H1 (cell line): ENCODE data around the gene PRDM15. TPM values are rescaled to one million over a fixed set of nuclear protein-coding genes. Genes with fewer than 3 reads are reported as not detected.

Experiments used
- CTCF ChIA-PET: fragments of 300-600 bp; sonication (Branson Sonifier 250); formaldehyde crosslinking; loops from one replicate; lab custom pipeline; 2021; ENCODE audit not compliant: partially characterized antibody; lab: Charles Lee
- POLR2A ChIA-PET: fragments of 300-600 bp; sonication (Branson Sonifier 250); formaldehyde crosslinking; loops from one replicate; lab custom pipeline; 2021; ENCODE audit warnings: inconsistent platforms; ENCODE audit not compliant: partially characterized antibody; lab: Charles Lee
- DNase-seq, 2 experiments: peaks; one replicate each; pipeline versions ENCODE4 v3.0.0 to v3.0.0-alpha.2; 2010 to 2022; ENCODE audit warnings: low spot score in 2 of 2, low read depth in 1 of 2, mixed read lengths in 1 of 2
- FAIRE-seq: peaks from 2 replicates; lab custom pipeline; 2011; peaks lifted over from hg19 to GRCh38; lab: Jason Lieb, UNC
- H2AFZ ChIP-seq: 2 replicates; pipeline ENCODE4 v1.8.1; 2012; ENCODE audit warnings: low read length, inconsistent platforms
- H2AK5ac ChIP-seq: 2 replicates; pipeline ENCODE4 v1.6.1; 2013; ENCODE audit warnings: low read depth, low read length
- H2BK120ac ChIP-seq: replicated peaks from 2 replicates; pipeline ENCODE3; 2013; ENCODE audit warnings: low read depth, low read length, inconsistent platforms
- H2BK12ac ChIP-seq: 2 replicates; pipeline ENCODE4 v1.6.1; 2013; ENCODE audit warnings: low read depth, low read length
- H2BK15ac ChIP-seq: 2 replicates; pipeline ENCODE4 v1.6.1; 2013; ENCODE audit warnings: low read length
- H2BK20ac ChIP-seq: 2 replicates; pipeline ENCODE4 v1.6.1; 2013; ENCODE audit warnings: low read length
- H2BK5ac ChIP-seq: 2 replicates; pipeline ENCODE4 v1.6.1; 2013; ENCODE audit warnings: low read depth, low read length
- H3K14ac ChIP-seq: 2 replicates; pipeline ENCODE4 v1.6.1; 2013; ENCODE audit warnings: inconsistent platforms; ENCODE audit not compliant: insufficient read length
- H3K18ac ChIP-seq: 2 replicates; pipeline ENCODE4 v1.6.1; 2013; ENCODE audit warnings: low read length; ENCODE audit errors: extremely low read depth
- H3K23ac ChIP-seq: 2 replicates; pipeline ENCODE4 v1.6.1; 2013; ENCODE audit warnings: inconsistent platforms; ENCODE audit not compliant: insufficient read length
- H3K23me2 ChIP-seq: 2 replicates; pipeline ENCODE4 v1.6.1; 2013; ENCODE audit warnings: low read depth, low read length
- H3K27ac ChIP-seq: 2 replicates; pipeline ENCODE4 v1.6.1; 2011; ENCODE audit warnings: low read depth, low read length, inconsistent platforms
- H3K27me3 ChIP-seq, 4 experiments: replicated peaks in 1 of 4; 1 replicate in 1 of 4; 2 replicates in 3 of 4; pipeline versions ENCODE4 v1.6.1 to v1.8.1; 2011 to 2013; ENCODE audit warnings: low read length in 3 of 4, mild to moderate bottlenecking in 3 of 4, inconsistent platforms in 2 of 4, mixed read lengths in 2 of 4, moderate library complexity in 1 of 4; ENCODE audit not compliant: control insufficient read depth in 3 of 4, insufficient read depth in 3 of 4; ENCODE audit errors: extremely low read depth in 1 of 4
- H3K36me3 ChIP-seq, 4 experiments: 2 replicates each; pipeline versions ENCODE4 v1.6.1 to v1.8.1; 2011 to 2013; ENCODE audit warnings: mild to moderate bottlenecking in 4 of 4, low read length in 3 of 4, moderate library complexity in 2 of 4, control low read depth in 1 of 4, inconsistent platforms in 1 of 4; ENCODE audit not compliant: insufficient read depth in 4 of 4, control insufficient read depth in 2 of 4
- H3K4ac ChIP-seq: replicated peaks from 2 replicates; pipeline ENCODE3; 2013; ENCODE audit warnings: low read length, low read depth, mixed read lengths, inconsistent platforms; ENCODE audit not compliant: insufficient read length
- H3K4me1 ChIP-seq, 4 experiments: replicated peaks in 1 of 4; 1 replicate in 1 of 4; 2 replicates in 3 of 4; pipeline versions ENCODE4 v1.6.1 to v1.8.1; 2011 to 2013; ENCODE audit warnings: low read length in 3 of 4, inconsistent platforms in 2 of 4, mixed read lengths in 1 of 4; ENCODE audit not compliant: insufficient read depth in 4 of 4, control insufficient read depth in 3 of 4
- H3K4me2 ChIP-seq, 2 experiments: 2 replicates each; pipeline versions ENCODE4 v1.6.1 to v1.8.1; 2011 to 2013; ENCODE audit warnings: low read depth in 2 of 2, low read length in 2 of 2, control low read depth in 1 of 2, inconsistent platforms in 1 of 2, mild to moderate bottlenecking in 1 of 2; ENCODE audit not compliant: insufficient read depth in 1 of 2
- H3K4me3 ChIP-seq, 4 experiments: fragments of 200-600, 300-600 bp in 1 of 4; sonication (generic), shearing (Covaris generic), sonication (Bioruptor Twin) in 1 of 4; 2 replicates each; pipeline versions ENCODE4 v1.5.1 to v1.8.1; 2011 to 2016; ENCODE audit warnings: low read length in 4 of 4, low read depth in 3 of 4, control low read depth in 2 of 4, inconsistent platforms in 2 of 4, mild to moderate bottlenecking in 2 of 4, mixed read lengths in 1 of 4, moderate library complexity in 1 of 4; ENCODE audit not compliant: insufficient read depth in 2 of 4; ENCODE audit errors: extremely low read depth in 1 of 4
- H3K56ac ChIP-seq: replicated peaks from 2 replicates; pipeline ENCODE3; 2013; ENCODE audit warnings: low read depth, mild to moderate bottlenecking, mixed read lengths, low read length, inconsistent platforms; ENCODE audit not compliant: insufficient read length
- H3K79me1 ChIP-seq: 2 replicates; pipeline ENCODE4 v1.6.1; 2013; ENCODE audit warnings: low read depth, low read length, control low read depth
- H3K79me2 ChIP-seq, 2 experiments: 2 replicates each; pipeline versions ENCODE4 v1.6.1 to v1.8.1; 2012 to 2013; ENCODE audit warnings: low read length in 2 of 2, mild to moderate bottlenecking in 2 of 2, inconsistent platforms in 1 of 2; ENCODE audit not compliant: insufficient read depth in 2 of 2, control insufficient read depth in 1 of 2
- H3K9ac ChIP-seq, 4 experiments: replicated peaks in 1 of 4; 1 replicate in 1 of 4; 2 replicates in 3 of 4; pipeline versions ENCODE4 v1.6.1 to v1.8.1; 2011 to 2013; ENCODE audit warnings: low read depth in 3 of 4, low read length in 3 of 4, control low read depth in 2 of 4, mild to moderate bottlenecking in 2 of 4, moderate library complexity in 2 of 4, inconsistent platforms in 1 of 4; ENCODE audit errors: extremely low read depth in 1 of 4
- H3K9me3 ChIP-seq, 2 experiments: 2 replicates each; pipeline versions ENCODE4 v1.6.1 to v1.8.1; 2012 to 2013; ENCODE audit warnings: mild to moderate bottlenecking in 2 of 2, moderate library complexity in 2 of 2, control low read depth in 1 of 2, inconsistent platforms in 1 of 2, low read depth in 1 of 2, low read length in 1 of 2, mixed read lengths in 1 of 2; ENCODE audit not compliant: insufficient read depth in 2 of 2
- H4K20me1 ChIP-seq, 2 experiments: replicated peaks in 1 of 2; 2 replicates each; pipeline versions ENCODE3 to v1.8.1; 2011 to 2013; ENCODE audit warnings: inconsistent platforms in 2 of 2, low read length in 2 of 2, mild to moderate bottlenecking in 1 of 2; ENCODE audit not compliant: insufficient read depth in 2 of 2, control insufficient read depth in 1 of 2
- H4K5ac ChIP-seq: 2 replicates; pipeline ENCODE4 v1.6.1; 2013; ENCODE audit warnings: low read length, low read depth, mixed read lengths, inconsistent platforms; ENCODE audit not compliant: insufficient read length
- H4K8ac ChIP-seq: 2 replicates; pipeline ENCODE4 v1.8.0; 2013; ENCODE audit warnings: mild to moderate bottlenecking, moderate library complexity, low read length, inconsistent platforms; ENCODE audit not compliant: insufficient read depth; ENCODE audit errors: extremely low read depth
- H4K91ac ChIP-seq: replicated peaks from 2 replicates; pipeline ENCODE3; 2013; ENCODE audit warnings: low read length, mixed read lengths, inconsistent platforms; ENCODE audit not compliant: insufficient read length
- BACH1 ChIP-seq: IDR thresholded peaks from 2 replicates; pipeline ENCODE4 v1.6.1; 2012; ENCODE audit warnings: low read length, improper control_type of control experiment
- CHD1 ChIP-seq: IDR thresholded peaks from 2 replicates; pipeline ENCODE4 v1.6.1; 2012; ENCODE audit warnings: low read depth, low read length, improper control_type of control experiment
- EP300 ChIP-seq, 2 experiments: IDR thresholded peaks; 1 replicate in 1 of 2; 2 replicates in 1 of 2; pipeline ENCODE4 v1.6.1; 2011 to 2012; ENCODE audit warnings: low read depth in 2 of 2, low read length in 2 of 2, mild to moderate bottlenecking in 2 of 2, borderline replicate concordance in 1 of 2, inconsistent platforms in 1 of 2, moderate library complexity in 1 of 2
- EZH2 ChIP-seq: fragments of 200-600 bp; sonication (generic); IDR thresholded peaks from 2 replicates; pipeline ENCODE4 v1.7.1; 2012; ENCODE audit warnings: low read depth, mild to moderate bottlenecking, moderate library complexity, low read length, inconsistent platforms; ENCODE audit not compliant: severe bottlenecking
- GTF2F1 ChIP-seq: IDR thresholded peaks from 2 replicates; pipeline ENCODE4 v1.6.1; 2012; ENCODE audit warnings: low read depth, low read length, improper control_type of control experiment, borderline replicate concordance
- HDAC2 ChIP-seq, 2 experiments: fragments of 300-600 bp in 1 of 2; sonication (generic) in 1 of 2; IDR thresholded peaks; 2 replicates each; pipeline ENCODE4 v1.6.1; 2011 to 2012; ENCODE audit warnings: low read depth in 2 of 2, low read length in 2 of 2, mild to moderate bottlenecking in 2 of 2, moderate library complexity in 2 of 2, borderline replicate concordance in 1 of 2, inconsistent platforms in 1 of 2
- KDM4A ChIP-seq: IDR thresholded peaks from one replicate; pipeline ENCODE4 v1.7.1; 2012; ENCODE audit warnings: low read depth, mild to moderate bottlenecking, moderate library complexity, low read length, inconsistent platforms; ENCODE audit not compliant: severe bottlenecking
- NRF1 ChIP-seq: IDR thresholded peaks from 2 replicates; pipeline ENCODE4 v1.6.1; 2011; ENCODE audit warnings: mild to moderate bottlenecking, low read depth, low read length, improper control_type of control experiment
- RBBP5 ChIP-seq: IDR thresholded peaks from 2 replicates; pipeline ENCODE4 v1.7.1; 2012; ENCODE audit warnings: low read depth, mild to moderate bottlenecking, inconsistent platforms, low read length, moderate library complexity, borderline replicate concordance
- RXRA ChIP-seq: IDR thresholded peaks from 2 replicates; pipeline ENCODE4 v1.6.1; 2011; ENCODE audit warnings: low read depth, mild to moderate bottlenecking, low read length, moderate library complexity; ENCODE audit not compliant: insufficient read depth
- SP4 ChIP-seq: IDR thresholded peaks from 2 replicates; pipeline ENCODE4 v1.6.1; 2012; ENCODE audit warnings: low read length, inconsistent platforms
- SUZ12 ChIP-seq: fragments of 200-600 bp; sonication (generic); IDR thresholded peaks from 2 replicates; pipeline ENCODE4 v1.6.1; 2012; ENCODE audit warnings: mild to moderate bottlenecking, inconsistent platforms, low read length, moderate library complexity, mixed read lengths
- YY1 ChIP-seq: IDR thresholded peaks from 2 replicates; pipeline ENCODE4 v1.6.1; 2011; ENCODE audit warnings: low read depth, mild to moderate bottlenecking, low read length
- WGBS, 2 experiments: shearing (Covaris generic) in 1 of 2; methylation state at CpG; one replicate each; pipeline versions ENCODE4 v1.1.6 to v1.1.7; 2013 to 2015; ENCODE audit warnings: low lambda C conversion rate in 2 of 2, mixed read lengths in 2 of 2, inconsistent platforms in 1 of 2, low coverage in 1 of 2, missing lambda C conversion rate in 1 of 2; ENCODE audit not compliant: insufficient replicate concordance in 2 of 2, insufficient coverage in 1 of 2, insufficient read length in 1 of 2; ENCODE audit errors: extremely low coverage in 1 of 2, missing lambda C conversion rate in 1 of 2; 5-methylcytosine and 5-hydroxymethylcytosine counted together
- polyA plus RNA-seq, 7 experiments: library from polyadenylated mRNA; depleted of rRNA in 3 of 7; stranded (reverse) in 5 of 7; unstranded in 2 of 7; fragments of >200 nt in 5 of 7; fragments of 200-250 nt in 2 of 7; gene quantifications; 1 replicate in 5 of 7; 2 replicates in 1 of 7; 4 replicates in 1 of 7; pipeline versions ENCODE4 v1.2.1 to v1.2.3, GENCODE V29; 2011 to 2013; ENCODE audit warnings: missing spikeins in 2 of 7, mixed read lengths in 2 of 7
- total RNA-seq: library from RNA; stranded (reverse); fragmentation: NEBNext Ultra II Directional; extraction: Animal tissue kit (Norgen Biotek cat#: 25700); gene quantifications from 2 replicates; pipeline ENCODE4 v1.2.1, GENCODE V29; 2021

PRDM15 gene
- total and polyA plus RNA-seq, 2 of the 8 experiments (the other 6 are each of a cell fraction or from before 2014, with no cell fraction given): 9.7 to 10.5 TPM

DNA sequence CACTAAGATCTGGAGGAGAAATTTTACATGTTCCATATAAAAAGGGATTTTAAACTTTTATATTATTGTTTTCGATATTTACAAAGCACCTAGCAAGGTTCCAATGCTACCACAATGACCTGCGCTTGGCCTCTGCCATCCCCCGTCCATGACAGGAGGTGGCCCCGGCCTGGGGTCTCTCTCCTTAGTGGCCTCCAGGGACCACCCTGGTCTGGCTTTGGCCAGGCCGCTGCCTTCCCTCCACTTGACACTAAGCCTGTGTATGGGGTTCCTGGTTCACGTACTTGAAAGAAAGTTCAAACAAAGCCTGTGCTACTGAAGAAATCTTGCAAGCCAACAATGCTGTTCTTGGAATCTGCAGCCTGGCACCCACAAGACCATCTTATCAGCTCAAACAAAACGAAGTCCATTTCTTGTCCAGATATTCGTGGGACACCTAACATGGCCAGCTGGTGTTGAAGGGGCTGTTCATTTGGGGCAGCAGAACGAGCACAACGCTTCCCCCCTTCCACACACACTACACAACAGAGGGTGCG lies 12.8 kb downstream of the PRDM15 start:
- no peak overlapping the region for H3K14ac ChIP-seq
- H3K4me3 ChIP-seq: no peak overlapping the region
- no peak overlapping the region for H3K18ac ChIP-seq
- no peak overlapping the region for H2AK5ac ChIP-seq
- H3K27ac ChIP-seq: no peak overlapping the region
- H4K91ac ChIP-seq: no peak overlapping the region
- H3K9me3 ChIP-seq: no peaks in the 10 kb centered on the region
- no peak overlapping the region for H2AFZ ChIP-seq
- ChIA-PET CTCF (interaction anchor here (0.7 to 2.2 kb wide), 2 partner anchors 48 to 254 kb away, joined by 3 to 10 read pairs; no protein-coding TSS in a partner anchor), POLR2A (interaction anchor here (0.6 to 1.9 kb wide), 2 partner anchors 11 to 297 kb away, joined by 3 to 5 read pairs; no protein-coding TSS in a partner anchor)
- no peak overlapping the region for H4K8ac ChIP-seq
- H4K5ac ChIP-seq: no peak overlapping the region
- no peaks in the 10 kb centered on the region for H4K20me1 ChIP-seq
- no peak overlapping the region for H3K4ac ChIP-seq
- H2BK120ac ChIP-seq: no peak overlapping the region
- WGBS, 2 experiments: 84% methylated on average over 11 of the region's 11 CpGs; no CpG with 5 or more reads in 1 of the 2 experiments
- H3K4me1 ChIP-seq: peaks cover 0 to 4% (median 0%) of the 10 kb centered on the region in 4 experiments; a peak in 3 of 7 replicates
- peaks cover 0 to 19% of the 10 kb centered on the region in 2 experiments; a peak in 2 of 4 replicates for H3K79me2 ChIP-seq
- H3K23me2 ChIP-seq: no peaks in the 10 kb centered on the region
- no peaks in the 10 kb centered on the region for H3K27me3 ChIP-seq
- no peak overlapping the region for H3K9ac ChIP-seq
- no peak overlapping the region for H2BK15ac ChIP-seq
- H2BK20ac ChIP-seq: no peak overlapping the region
- no peak overlapping the region for H3K23ac ChIP-seq
- no peaks in the 10 kb centered on the region for H3K36me3 ChIP-seq
- no peak overlapping the region for H2BK5ac ChIP-seq
- DNase-seq (no peak), FAIRE-seq (no peak)
- H2BK12ac ChIP-seq: no peak overlapping the region
- no peak overlapping the region for H3K4me2 ChIP-seq
- peaks cover 5% of the 10 kb centered on the region for H3K79me1 ChIP-seq
- no peak overlapping the region for H3K56ac ChIP-seq
- TF ChIP-seq KDM4A (no peak), NRF1 (no peak), YY1 (no peak), RXRA (no peak), SUZ12 (no peak), EP300 (IDR thresholded peaks at IDR 0.05; ENCODE audit: borderline replicate concordance in 1 of 2, low read depth in 2 of 2, low read length in 2 of 2) (no peak), SP4 (no peak), GTF2F1 (no peak), EZH2 (no peak), CHD1 (no peak), HDAC2 (IDR thresholded peaks at IDR 0.05; ENCODE audit: borderline replicate concordance in 1 of 2, low read depth in 2 of 2, low read length in 2 of 2) (no peak), RBBP5 (no peak), BACH1 (no peak)
